ENCODE measurements around the gene TEN1.
"Not testable (repeated sequence)": the region's sequence is repeated elsewhere in the genome, so short reads cannot be mapped to it uniquely, and the experiment has no call there.

TEN1 gene

DNA sequence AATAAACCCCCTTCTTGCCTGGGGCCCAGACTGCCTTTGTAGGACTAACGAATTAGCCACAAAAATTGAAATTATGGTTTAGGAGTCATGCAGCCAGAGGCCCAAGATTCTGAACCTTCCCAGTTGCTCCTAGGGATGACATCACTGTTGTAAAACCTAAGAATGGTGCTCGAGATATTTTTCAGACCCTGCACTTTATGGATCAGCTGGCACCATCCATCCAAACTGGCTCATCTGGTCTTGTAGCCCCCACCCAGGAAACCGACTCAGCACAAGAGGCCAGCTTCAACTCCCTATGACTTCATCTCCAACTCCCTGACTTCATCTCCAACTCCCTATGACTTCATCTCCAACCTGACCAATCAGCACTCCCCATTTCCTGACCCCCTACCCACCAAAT lies 59.0 kb downstream of the TEN1 start:
- H3K4me3 ChIP-seq (ENCODE audit: low read length), result no peak overlapping the region
- no peak overlapping the region for H3K4me2 ChIP-seq (ENCODE audit: low read length)
- no peak overlapping the region for H3K9ac ChIP-seq (ENCODE audit: low read length)
- H3K27me3 ChIP-seq (ENCODE audit: low read depth, low read length), result no peaks in the 10 kb centered on the region
- no peaks in the 10 kb centered on the region for H3K79me2 ChIP-seq (ENCODE audit: low read length)
- no peaks in the 10 kb centered on the region for H3K4me1 ChIP-seq (ENCODE audit: low read length)
- no peak overlapping the region for H3K27ac ChIP-seq (ENCODE audit: low read length)
- H3K36me3 ChIP-seq (replicated peaks; ENCODE audit: low read depth, low read length), result peaks cover 27% of the 10 kb centered on the region
- no peak overlapping the region for H2AFZ ChIP-seq (ENCODE audit: low read depth, low read length)
- no peak for TF ChIP-seq EZH2phosphoT487 (IDR thresholded peaks at IDR 0.05; ENCODE audit: low read depth)
- TF ChIP-seq, protein P1, sequence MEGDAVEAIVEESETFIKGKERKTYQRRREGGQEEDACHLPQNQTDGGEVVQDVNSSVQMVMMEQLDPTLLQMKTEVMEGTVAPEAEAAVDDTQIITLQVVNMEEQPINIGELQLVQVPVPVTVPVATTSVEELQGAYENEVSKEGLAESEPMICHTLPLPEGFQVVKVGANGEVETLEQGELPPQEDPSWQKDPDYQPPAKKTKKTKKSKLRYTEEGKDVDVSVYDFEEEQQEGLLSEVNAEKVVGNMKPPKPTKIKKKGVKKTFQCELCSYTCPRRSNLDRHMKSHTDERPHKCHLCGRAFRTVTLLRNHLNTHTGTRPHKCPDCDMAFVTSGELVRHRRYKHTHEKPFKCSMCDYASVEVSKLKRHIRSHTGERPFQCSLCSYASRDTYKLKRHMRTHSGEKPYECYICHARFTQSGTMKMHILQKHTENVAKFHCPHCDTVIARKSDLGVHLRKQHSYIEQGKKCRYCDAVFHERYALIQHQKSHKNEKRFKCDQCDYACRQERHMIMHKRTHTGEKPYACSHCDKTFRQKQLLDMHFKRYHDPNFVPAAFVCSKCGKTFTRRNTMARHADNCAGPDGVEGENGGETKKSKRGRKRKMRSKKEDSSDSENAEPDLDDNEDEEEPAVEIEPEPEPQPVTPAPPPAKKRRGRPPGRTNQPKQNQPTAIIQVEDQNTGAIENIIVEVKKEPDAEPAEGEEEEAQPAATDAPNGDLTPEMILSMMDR (IDR thresholded peaks at IDR 0.05; ENCODE audit: low read depth, low read length), result no peak
- H4K20me1 ChIP-seq (ENCODE audit: insufficient read depth, low read length), result no peaks in the 10 kb centered on the region
- H3K9me3 ChIP-seq (ENCODE audit: insufficient read depth, low read length), result no peaks in the 10 kb centered on the region

DNA sequence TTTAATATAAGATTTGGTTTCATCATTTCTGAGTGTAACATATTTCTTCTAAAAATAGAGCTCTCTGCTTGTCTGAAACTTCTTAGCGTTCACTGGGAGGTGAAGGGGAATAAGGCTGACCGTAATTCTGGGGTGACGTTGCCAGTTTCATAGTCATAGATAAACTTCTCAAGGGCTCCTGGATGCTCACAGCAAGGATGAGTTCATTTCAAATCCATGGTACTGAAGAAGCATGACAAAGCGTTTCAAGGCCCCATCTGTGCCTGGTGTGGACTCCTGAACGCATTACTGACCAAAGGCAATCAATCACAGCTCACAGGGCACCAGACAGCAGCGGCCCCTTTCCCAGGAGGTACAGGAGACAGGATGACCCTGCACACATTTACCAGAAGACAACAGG lies 60.1 kb downstream of the TEN1 start:
- Histone ChIP-seq H3K27me3 (ENCODE audit: low read depth, low read length) (no peaks in the 10 kb centered on the region), H3K4me1 (ENCODE audit: low read length) (no peaks in the 10 kb centered on the region), H4K20me1 (ENCODE audit: insufficient read depth, low read length) (no peaks in the 10 kb centered on the region), H3K27ac (ENCODE audit: low read length) (no peak overlapping the region), H3K79me2 (ENCODE audit: low read length) (no peaks in the 10 kb centered on the region), H3K9me3 (ENCODE audit: insufficient read depth, low read length) (no peaks in the 10 kb centered on the region), H3K4me2 (ENCODE audit: low read length) (no peak overlapping the region), H3K4me3 (ENCODE audit: low read length) (no peak overlapping the region), H2AFZ (ENCODE audit: low read depth, low read length) (no peak overlapping the region), H3K9ac (ENCODE audit: low read length) (no peak overlapping the region), H3K36me3 (replicated peaks; ENCODE audit: low read depth, low read length) (peaks cover 37% of the 10 kb centered on the region)
- no peak for TF ChIP-seq EZH2phosphoT487 (IDR thresholded peaks at IDR 0.05; ENCODE audit: low read depth)
- TF ChIP-seq, protein P1 (IDR thresholded peaks at IDR 0.05; ENCODE audit: low read depth, low read length), result no peak

DNA sequence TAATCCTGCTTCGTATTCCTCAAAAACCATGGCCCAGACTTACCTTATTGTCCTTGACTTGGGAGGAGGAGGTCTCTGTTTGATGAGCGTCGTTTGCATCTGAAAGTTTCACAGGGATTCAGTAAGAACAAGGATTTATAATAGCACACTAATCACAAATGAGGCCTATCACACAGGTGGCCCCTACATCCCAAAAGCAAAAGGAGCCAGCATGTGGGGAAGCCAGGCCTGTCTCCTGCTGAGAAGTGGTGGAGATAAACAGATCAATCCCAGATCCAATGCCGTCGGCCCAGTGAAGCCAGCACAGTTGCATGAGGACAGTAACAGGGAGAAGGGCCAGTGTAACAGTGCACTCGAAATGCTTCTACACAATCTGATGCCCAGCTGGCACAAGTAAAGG lies 61.3 kb downstream of the TEN1 start:
- TF ChIP-seq, protein P1 (IDR thresholded peaks at IDR 0.05; ENCODE audit: low read depth, low read length), result no peak
- peaks cover 41% of the 10 kb centered on the region for H3K36me3 ChIP-seq (replicated peaks; ENCODE audit: low read depth, low read length)
- no peak overlapping the region for H3K4me3 ChIP-seq (ENCODE audit: low read length)
- no peak overlapping the region for H3K4me2 ChIP-seq (ENCODE audit: low read length)
- no peak overlapping the region for H3K27ac ChIP-seq (ENCODE audit: low read length)
- no peaks in the 10 kb centered on the region for H4K20me1 ChIP-seq (ENCODE audit: insufficient read depth, low read length)
- H3K9me3 ChIP-seq (ENCODE audit: insufficient read depth, low read length), result no peaks in the 10 kb centered on the region
- H3K27me3 ChIP-seq (ENCODE audit: low read depth, low read length), result no peaks in the 10 kb centered on the region
- H2AFZ ChIP-seq (ENCODE audit: low read depth, low read length), result no peak overlapping the region
- H3K79me2 ChIP-seq (ENCODE audit: low read length), result no peaks in the 10 kb centered on the region
- H3K4me1 ChIP-seq (ENCODE audit: low read length), result no peaks in the 10 kb centered on the region
- H3K9ac ChIP-seq (ENCODE audit: low read length), result no peak overlapping the region

DNA sequence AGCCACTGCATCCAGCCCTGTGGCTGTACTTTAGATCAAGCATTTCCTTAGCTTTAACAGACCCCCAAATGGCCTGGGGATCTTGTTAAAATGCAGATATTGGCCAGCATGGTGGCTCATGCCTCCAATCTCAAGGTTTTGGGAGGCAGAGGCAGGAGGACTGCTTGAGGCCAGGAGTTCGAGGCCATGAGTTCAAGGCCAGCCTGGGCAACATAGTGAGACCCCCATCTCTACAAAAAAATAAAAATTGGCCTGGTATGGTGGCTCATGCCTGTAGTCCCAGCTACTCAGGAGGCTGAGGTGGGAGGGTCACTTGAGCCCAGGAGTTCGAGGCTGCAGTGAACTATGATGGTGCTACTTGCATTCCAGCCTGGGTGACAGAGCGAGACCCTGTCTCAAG lies 63.8 kb downstream of the TEN1 start:
- H3K4me2 ChIP-seq (ENCODE audit: low read length); H3K4me1 ChIP-seq (ENCODE audit: low read length); H3K9me3 ChIP-seq (ENCODE audit: insufficient read depth, low read length); H2AFZ ChIP-seq (ENCODE audit: low read depth, low read length); H3K27ac ChIP-seq (ENCODE audit: low read length); H4K20me1 ChIP-seq (ENCODE audit: insufficient read depth, low read length); H3K4me3 ChIP-seq (ENCODE audit: low read length); H3K79me2 ChIP-seq (ENCODE audit: low read length); H3K27me3 ChIP-seq (ENCODE audit: low read depth, low read length); H3K9ac ChIP-seq (ENCODE audit: low read length): not testable (repeated sequence)
- H3K36me3 ChIP-seq (replicated peaks; ENCODE audit: low read depth, low read length), result peaks cover 48% of the 10 kb centered on the region

DNA sequence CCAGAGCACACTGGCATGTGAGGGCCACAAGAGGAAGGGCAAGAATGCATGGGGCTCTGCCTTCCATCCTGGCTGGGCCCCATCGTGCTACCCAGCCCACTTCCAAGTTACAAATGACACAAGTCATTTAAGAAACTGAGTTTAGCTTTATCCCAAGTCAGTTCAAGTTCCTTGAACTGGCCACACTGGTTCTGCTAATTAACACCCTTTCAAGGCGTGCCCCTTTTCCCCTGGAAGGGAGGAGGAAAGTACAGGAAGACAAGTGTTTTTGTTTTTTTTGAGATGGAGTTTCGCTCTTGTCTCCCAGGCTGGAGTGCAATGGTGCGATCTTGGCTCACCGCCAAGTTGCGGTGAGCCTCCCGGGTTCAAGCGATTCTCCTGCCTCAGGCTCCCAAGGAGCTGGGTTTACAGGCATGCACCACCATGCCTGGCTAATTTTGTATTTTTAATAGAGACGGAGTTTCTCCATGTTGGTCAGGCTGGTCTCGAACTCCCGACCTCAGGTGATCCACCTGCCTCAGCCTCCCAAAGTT lies 65.5 kb downstream of the TEN1 start:
- H3K9me3 ChIP-seq (ENCODE audit: insufficient read depth, low read length); H3K4me1 ChIP-seq (ENCODE audit: low read length); H3K4me3 ChIP-seq (ENCODE audit: low read length); H3K9ac ChIP-seq (ENCODE audit: low read length); H3K4me2 ChIP-seq (ENCODE audit: low read length); H4K20me1 ChIP-seq (ENCODE audit: insufficient read depth, low read length); H3K27ac ChIP-seq (ENCODE audit: low read length); H3K79me2 ChIP-seq (ENCODE audit: low read length); H2AFZ ChIP-seq (ENCODE audit: low read depth, low read length); H3K27me3 ChIP-seq (ENCODE audit: low read depth, low read length): not testable (repeated sequence)
- peaks cover 49% of the 10 kb centered on the region for H3K36me3 ChIP-seq (replicated peaks; ENCODE audit: low read depth, low read length)
